GM04503 (cell line): ENCODE measurements around the gene OR3A3.
"Not testable (repeated sequence)": the region's sequence is repeated elsewhere in the genome, so short reads cannot be mapped to it uniquely, and the experiment has no call there.

Experiments used
- DNase-seq: peaks from one replicate; pipeline ENCODE4 v3.0.0-alpha.2; 2012; ENCODE audit warnings: low read depth

OR3A3 gene

GRCh38 chr17:3411070-3411469, at the start of gene OR3A3:
OR3A3 (plus strand) TSS chr17:3411370.
- DNase-seq: no peak

- DNase-seq: not testable (repeated sequence)
These were observed 40.0 kb upstream of the OR3A3 start for GRCh38 chr17:3371167-3371566.

- DNase-seq: no peak
These were observed 32.8 kb upstream of the OR3A3 start for GRCh38 chr17:3378321-3378720.

- DNase-seq: no peak
These were observed 29.2 kb upstream of the OR3A3 start for GRCh38 chr17:3381957-3382356.

GRCh38 chr17:3385869-3386816, 25.0 kb upstream of the OR3A3 start, which contains the start of gene OR3A2:
OR3A2 (minus strand) TSS chr17:3386308.
- no peak for DNase-seq

GRCh38 chr17:3389791-3390190, 21.4 kb upstream of the OR3A3 start:
- no peak for DNase-seq

GRCh38 chr17:3397801-3398200, 13.4 kb upstream of the OR3A3 start:
- DNase-seq: not testable (repeated sequence)

GRCh38 chr17:3398310-3398709, 12.9 kb upstream of the OR3A3 start, which contains the start of gene OR1E1:
OR1E1 (minus strand) TSS chr17:3398410; CDS start chr17:3398410, 0 bp downstream.
- no peak for DNase-seq

GRCh38 chr17:3400055-3400454, 11.1 kb upstream of the OR3A3 start:
- DNase-seq: no peak

- DNase-seq: no peak
These were observed 9.4 kb upstream of the OR3A3 start for GRCh38 chr17:3401786-3402185.

- DNase-seq: not testable (repeated sequence)
These were observed 7.3 kb upstream of the OR3A3 start for GRCh38 chr17:3403856-3404255.

GRCh38 chr17:3412216-3412615, 1.0 kb downstream of the OR3A3 start:
- DNase-seq: not testable (repeated sequence)

GRCh38 chr17:3415610-3416009, 4.4 kb downstream of the OR3A3 start:
- no peak for DNase-seq

- DNase-seq: no peak
These were observed 7.1 kb downstream of the OR3A3 start for GRCh38 chr17:3418222-3418621.

GRCh38 chr17:3433215-3433614, 22.0 kb downstream of the OR3A3 start:
- not testable (repeated sequence) for DNase-seq

- no peak for DNase-seq
These were observed 22.6 kb downstream of the OR3A3 start, which contains the start of gene OR1E2 for GRCh38 chr17:3433741-3434140. OR1E2 (minus strand) TSS chr17:3433841; CDS start chr17:3433841, 0 bp downstream.

GRCh38 chr17:3438368-3438767, 27.2 kb downstream of the OR3A3 start:
- no peak for DNase-seq

GRCh38 chr17:3440451-3440850, 29.3 kb downstream of the OR3A3 start:
- DNase-seq: no peak

GRCh38 chr17:3447625-3448024, 36.5 kb downstream of the OR3A3 start:
- DNase-seq: no peak

- DNase-seq: no peak
These were observed 37.0 kb downstream of the OR3A3 start for GRCh38 chr17:3448059-3448665.

- DNase-seq: not testable (repeated sequence)
These were observed 55.2 kb downstream of the OR3A3 start for GRCh38 chr17:3466355-3466754.

- no peak for DNase-seq
These were observed 58.4 kb downstream of the OR3A3 start for GRCh38 chr17:3469529-3469928.

GRCh38 chr17:3471599-3471998, 60.4 kb downstream of the OR3A3 start, which contains the start of gene SPATA22:
SPATA22 (minus strand) TSS chr17:3471819; CDS start chr17:3469325, 2,494 bp downstream.
- DNase-seq: no peak
